Stimulated activated CD8-positive, alpha-beta memory T cell treated with anti-CD3 and anti-CD28 coated beads, Interleukin-12 subunit alpha, Interleukin-12 subunit beta, amount 100 ng/mL, for 1 hour (primary cell): ENCODE measurements around the gene TJP2.
"Not testable (repeated sequence)": the region's sequence is repeated elsewhere in the genome, so short reads cannot be mapped to it uniquely, and the experiment has no call there.

Source experiments
- DNase-seq: peaks from one replicate; pipeline ENCODE4 v3.0.0-alpha.2; 2020; ENCODE audit warnings: low read depth

Gene TJP2

GRCh38 chr9:69293156-69293555 is 119.1 kb downstream of the TJP2 start:
- DNase-seq = no peak

GRCh38 chr9:69295872-69296552 is 121.9 kb downstream of the TJP2 start:
- DNase-seq = no peak

DNA sequence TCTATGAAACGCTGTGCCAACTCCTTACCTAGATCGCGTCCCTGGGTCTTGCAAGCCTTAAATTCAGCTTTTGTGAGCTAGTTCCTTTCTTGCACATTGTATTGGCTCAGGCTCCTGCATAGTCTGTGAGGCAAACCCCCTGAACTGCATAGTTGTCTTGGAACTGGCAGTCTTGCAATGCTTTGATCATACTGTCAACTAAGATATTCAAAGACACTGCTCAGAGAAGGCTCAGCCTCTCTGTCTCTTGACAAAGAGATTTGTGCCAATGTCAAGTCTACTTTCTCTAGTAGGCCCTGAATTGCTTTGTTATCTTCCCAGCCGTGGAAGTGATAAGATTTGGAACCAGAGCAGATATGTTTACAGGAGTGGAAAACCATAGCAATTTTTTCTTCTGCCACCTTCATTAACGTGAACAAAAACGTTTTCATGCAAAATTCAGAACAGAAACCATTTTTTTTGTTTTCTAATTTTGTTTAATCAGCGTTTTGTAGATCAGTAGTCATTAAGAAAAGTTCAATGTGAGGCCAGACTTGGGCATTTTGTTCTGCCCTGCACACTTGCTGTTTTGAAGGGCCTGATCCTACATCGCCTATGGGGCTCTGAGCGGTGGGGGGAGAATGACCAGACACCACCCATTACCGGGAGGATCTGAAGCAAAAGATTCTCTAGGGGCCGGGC is 123.4 kb downstream of the TJP2 start:
- no peak for DNase-seq

GRCh38 chr9:69299315-69299714 is 125.2 kb downstream of the TJP2 start:
- no peak for DNase-seq

DNA sequence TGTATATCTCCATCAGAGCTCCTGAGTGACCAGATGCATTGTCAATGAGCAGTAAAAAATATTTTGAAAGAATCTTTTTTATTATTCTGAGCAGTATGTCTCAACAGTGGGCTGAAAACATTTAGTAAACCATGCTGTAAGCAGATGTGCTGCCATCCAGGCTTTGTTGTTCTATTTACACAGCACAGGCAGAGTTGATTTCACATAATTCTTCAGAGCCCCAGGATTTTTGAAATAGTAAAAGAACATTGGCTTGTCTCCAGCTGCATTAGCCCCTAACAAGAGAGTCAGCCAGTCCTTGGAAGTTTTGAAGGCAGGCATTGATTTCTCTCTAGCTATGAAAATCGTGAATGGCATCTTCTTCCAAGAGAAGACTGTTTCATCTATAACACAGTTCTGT is 125.7 kb downstream of the TJP2 start:
- no peak for DNase-seq

- no peak for DNase-seq
Measured at GRCh38 chr9:69303331-69303730, 129.3 kb downstream of the TJP2 start.

DNA sequence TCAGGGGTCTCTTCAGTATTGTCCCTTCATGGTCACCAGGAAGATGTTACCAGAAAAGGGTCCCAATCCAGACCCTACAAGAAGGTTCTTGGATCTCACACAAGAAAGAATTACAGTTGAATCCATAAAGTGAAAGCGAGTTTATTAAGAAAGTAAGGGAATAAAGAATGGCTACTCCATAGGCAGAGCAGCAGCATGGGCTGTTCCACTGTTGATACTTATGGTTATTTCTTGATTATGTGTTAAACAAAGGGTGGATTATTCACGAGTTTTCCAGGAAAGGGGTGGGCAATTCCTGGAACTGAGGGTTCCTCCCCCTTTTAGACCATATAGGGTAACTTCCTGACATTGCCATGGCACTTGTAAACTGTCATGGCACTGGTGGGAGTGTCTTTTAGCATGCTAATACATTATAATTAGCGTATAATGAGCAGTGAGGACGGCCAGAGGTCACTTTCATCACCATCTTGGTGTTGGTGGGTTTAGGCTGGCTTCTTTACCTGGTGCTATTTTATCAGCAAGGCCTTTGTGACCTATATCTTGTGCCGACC is 132.9 kb downstream of the TJP2 start:
- not testable (repeated sequence) for DNase-seq

DNA sequence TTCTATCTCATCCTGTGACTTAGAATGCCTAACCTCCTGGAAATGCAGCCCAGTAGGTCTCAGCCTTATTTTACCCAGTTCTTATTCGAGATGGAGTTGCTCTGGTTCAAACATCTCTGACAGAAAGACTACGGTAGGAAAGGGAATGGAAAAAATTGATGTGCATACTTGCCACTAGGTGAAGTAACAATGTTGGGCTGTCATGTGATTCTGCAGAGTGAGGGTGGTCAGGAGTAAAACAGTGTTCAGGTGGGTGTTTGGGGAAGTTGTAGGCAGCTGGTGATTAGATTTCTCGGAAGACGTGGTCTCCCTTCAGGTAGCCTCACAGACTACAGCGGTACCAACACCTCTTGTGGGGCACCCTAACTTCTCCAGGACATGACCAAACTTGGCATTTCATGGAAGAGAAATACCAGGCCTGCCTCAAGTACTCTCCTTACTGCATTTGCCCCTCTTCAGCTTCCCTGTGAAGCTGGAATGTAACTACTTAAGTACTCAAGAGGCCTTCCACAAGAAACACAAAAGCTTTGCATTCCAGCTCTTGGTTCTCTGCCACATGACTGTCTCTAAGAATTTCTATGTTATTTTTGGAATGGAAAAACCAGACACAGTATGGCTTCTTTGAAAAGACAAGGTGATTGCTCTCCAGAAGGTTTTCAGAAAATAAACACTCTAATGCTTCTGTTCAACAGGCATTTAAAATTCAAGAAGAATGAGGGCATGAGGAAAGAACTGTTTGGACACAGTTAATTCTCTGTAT is 133.5 kb downstream of the TJP2 start:
- no peak for DNase-seq

GRCh38 chr9:69308206-69308931 is 134.3 kb downstream of the TJP2 start:
- DNase-seq = no peak

DNA sequence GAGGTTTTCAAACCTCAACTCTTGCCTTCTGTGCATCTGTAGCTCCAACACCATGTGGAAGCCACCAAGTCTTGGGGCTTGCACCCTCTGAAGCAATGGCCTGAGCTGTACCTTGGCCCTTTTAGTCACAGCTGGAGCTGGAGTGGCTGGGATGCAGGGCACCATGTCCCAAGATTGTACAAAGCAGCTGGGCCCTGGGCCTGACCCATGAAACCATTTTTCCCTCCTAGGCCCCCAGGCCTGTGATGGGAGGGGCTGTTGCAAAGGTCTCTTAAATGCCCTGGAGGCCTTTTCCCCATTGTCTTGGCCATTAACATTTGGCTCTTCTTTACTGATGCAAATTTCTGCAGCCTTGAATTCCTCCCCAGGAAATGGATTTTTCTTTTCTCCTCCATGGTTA is 139.1 kb downstream of the TJP2 start:
- DNase-seq = no peak

DNA sequence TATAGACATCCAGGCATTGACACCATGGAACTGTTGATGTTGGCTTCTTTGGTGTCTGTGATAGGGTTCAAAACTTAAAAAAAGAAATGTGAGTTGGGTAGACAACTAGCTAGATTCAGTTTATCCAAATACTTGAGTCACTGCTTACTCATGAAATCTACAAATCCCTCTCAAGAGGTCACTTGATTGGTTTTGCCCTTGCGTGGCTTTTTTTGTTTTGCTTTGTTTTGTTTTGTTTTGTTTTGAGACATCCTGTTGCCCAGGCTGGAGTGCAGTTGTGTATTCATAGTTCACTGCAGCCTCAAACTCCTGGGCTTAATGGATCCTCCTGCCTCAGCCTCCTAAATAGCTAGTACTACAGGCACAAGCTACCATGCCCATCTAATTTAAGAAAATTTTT is 140.5 kb downstream of the TJP2 start:
- DNase-seq = no peak

DNA sequence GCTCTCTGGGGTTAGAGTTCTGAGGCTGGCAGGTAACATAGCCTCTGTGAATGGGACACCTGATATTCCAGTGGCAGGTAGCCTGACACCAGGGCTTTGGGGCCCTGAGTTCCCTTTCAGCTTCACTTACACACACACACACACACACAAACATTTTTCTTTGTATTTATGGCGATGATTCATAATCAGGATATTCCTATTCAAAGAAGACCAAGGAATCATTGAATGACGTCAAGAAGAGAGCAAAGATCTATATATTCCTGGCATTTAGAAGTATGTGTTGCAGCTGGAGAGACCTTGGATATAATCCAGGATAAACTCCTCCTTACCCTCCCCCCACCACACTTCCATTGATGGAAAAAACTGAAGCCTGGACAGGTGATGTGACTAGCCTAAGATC is 143.0 kb downstream of the TJP2 start:
- no peak for DNase-seq

- DNase-seq = no peak
Measured at GRCh38 chr9:69317894-69318293, 143.8 kb downstream of the TJP2 start.

DNA sequence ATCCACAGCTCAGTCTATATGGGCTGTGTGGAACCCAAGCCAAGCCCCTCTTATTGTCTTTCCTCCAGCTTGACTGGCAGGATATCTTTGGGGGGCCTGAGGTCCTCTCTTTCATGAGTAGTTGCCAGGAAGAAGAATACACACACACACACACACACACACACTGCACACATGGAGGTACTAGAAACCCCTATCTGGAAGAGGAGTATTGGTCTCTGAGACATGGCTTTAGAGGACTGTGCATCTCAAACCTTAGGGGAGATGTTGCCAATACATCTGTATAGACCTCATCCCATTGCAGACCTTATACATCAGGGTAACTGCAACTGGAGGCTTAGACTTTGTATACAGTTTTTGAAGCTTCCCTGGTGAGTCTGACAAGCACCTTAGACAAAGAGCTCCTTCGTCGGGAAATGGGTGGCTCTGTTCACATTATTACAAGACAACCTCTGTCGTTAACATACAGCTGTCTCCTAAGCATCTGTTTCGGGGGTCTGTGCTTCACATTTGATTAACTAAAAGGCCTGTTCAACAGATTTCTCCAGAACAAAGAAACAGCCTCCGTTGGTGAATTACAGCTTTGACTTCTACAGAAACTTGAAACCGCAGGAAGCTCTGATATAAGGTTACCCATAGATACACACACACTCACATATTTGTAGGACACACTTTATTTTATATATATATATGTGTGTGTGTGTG is 145.4 kb downstream of the TJP2 start:
- DNase-seq = no peak

DNA sequence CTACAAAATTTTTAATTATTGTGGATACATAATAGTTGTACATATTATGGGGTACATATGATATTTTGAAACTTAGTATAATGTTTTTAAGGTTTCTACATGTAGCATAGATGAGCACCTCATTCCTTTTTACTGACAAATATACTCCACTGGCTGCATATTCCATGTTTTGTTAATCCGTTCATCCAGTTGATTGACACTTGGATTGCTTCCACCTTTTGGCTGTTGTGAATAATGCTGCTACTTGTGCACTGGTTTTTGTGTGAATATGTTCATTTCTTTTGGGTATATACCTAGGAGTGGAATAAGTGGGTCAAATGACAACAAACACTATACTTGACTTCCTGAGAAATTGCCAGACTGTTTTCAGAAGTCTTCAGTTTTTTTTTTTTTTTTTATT is 148.2 kb downstream of the TJP2 start:
- DNase-seq = no peak

- no peak for DNase-seq
Measured at GRCh38 chr9:69323861-69324260, 149.8 kb downstream of the TJP2 start.
